ENCODE data around the gene TLX2. TPM values are rescaled to one million over a fixed set of nuclear protein-coding genes. Genes with fewer than 3 reads are reported as not detected.

The TLX2 gene
- total RNA-seq, 1 experiment from 2014 or later = 3.1 TPM

GRCh38 chr2:74503506-74504475, 10.5 kb upstream of the TLX2 start:
- TF ChIP-seq EZH2phosphoT487 (IDR thresholded peaks at IDR 0.05; ENCODE audit: borderline replicate concordance, low read length) = no peak
- TF ChIP-seq, protein P1, sequence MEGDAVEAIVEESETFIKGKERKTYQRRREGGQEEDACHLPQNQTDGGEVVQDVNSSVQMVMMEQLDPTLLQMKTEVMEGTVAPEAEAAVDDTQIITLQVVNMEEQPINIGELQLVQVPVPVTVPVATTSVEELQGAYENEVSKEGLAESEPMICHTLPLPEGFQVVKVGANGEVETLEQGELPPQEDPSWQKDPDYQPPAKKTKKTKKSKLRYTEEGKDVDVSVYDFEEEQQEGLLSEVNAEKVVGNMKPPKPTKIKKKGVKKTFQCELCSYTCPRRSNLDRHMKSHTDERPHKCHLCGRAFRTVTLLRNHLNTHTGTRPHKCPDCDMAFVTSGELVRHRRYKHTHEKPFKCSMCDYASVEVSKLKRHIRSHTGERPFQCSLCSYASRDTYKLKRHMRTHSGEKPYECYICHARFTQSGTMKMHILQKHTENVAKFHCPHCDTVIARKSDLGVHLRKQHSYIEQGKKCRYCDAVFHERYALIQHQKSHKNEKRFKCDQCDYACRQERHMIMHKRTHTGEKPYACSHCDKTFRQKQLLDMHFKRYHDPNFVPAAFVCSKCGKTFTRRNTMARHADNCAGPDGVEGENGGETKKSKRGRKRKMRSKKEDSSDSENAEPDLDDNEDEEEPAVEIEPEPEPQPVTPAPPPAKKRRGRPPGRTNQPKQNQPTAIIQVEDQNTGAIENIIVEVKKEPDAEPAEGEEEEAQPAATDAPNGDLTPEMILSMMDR (conservative IDR thresholded peaks at IDR 0.05; ENCODE audit: low read depth, low read length) = no peak
- no peak for TF ChIP-seq EZH2 (IDR thresholded peaks at IDR 0.05; ENCODE audit: low read length, unreplicated experiment)
- Histone ChIP-seq H3K36me3 (ENCODE audit: low read depth, low read length) (peaks cover 7% of the 10 kb centered on the region), H4K20me1 (ENCODE audit: low read length) (no peaks in the 10 kb centered on the region), H3K9me2 (replicated peaks; ENCODE audit: low read length) (no peaks in the 10 kb centered on the region), H3K4me3 (ENCODE audit: low read length) (no peak overlapping the region), H3K27ac (ENCODE audit: low read length) (no peak overlapping the region), H3K4me1 (ENCODE audit: insufficient read depth, low read length) (peaks cover 24% of the 10 kb centered on the region), H2AFZ (ENCODE audit: low read length) (no peak overlapping the region), H3F3A (ENCODE audit: low read length, unreplicated experiment) (no peaks in the 10 kb centered on the region), H3K9ac (ENCODE audit: low read length) (no peak overlapping the region), H3K9me3 (ENCODE audit: low read length) (no peaks in the 10 kb centered on the region), H3K27me3 (ENCODE audit: low read length) (no peaks in the 10 kb centered on the region), H3K4me2 (ENCODE audit: low read length) (no peak overlapping the region), H3K79me2 (ENCODE audit: low read length) (peaks cover 22% of the 10 kb centered on the region)
- no TSS peak for BruUV-seq (replicated peaks)
- CTCF ChIA-PET = no interaction called here
- POLR2A ChIA-PET (ENCODE audit: unreplicated experiment) = no interaction called here
- no peak for ATAC-seq
- intact Hi-C loops (cut with micrococcal nuclease) = no loop called here
- no peak for DNase-seq

- CTCF ChIA-PET = no interaction called here
- intact Hi-C loops (cut with micrococcal nuclease) = no loop called here
- H2AFZ ChIP-seq (ENCODE audit: low read length) = no peak overlapping the region
- H3K9ac ChIP-seq (ENCODE audit: low read length) = no peak overlapping the region
- no peak for TF ChIP-seq EZH2phosphoT487 (IDR thresholded peaks at IDR 0.05; ENCODE audit: borderline replicate concordance, low read length)
- TF ChIP-seq, protein P1 (conservative IDR thresholded peaks at IDR 0.05; ENCODE audit: low read depth, low read length) = no peak
- peaks cover 22% of the 10 kb centered on the region for H3K79me2 ChIP-seq (ENCODE audit: low read length)
- H4K20me1 ChIP-seq (ENCODE audit: low read length) = no peaks in the 10 kb centered on the region
- no peaks in the 10 kb centered on the region for H3K9me2 ChIP-seq (replicated peaks; ENCODE audit: low read length)
- H3K27me3 ChIP-seq (ENCODE audit: low read length) = no peaks in the 10 kb centered on the region
- H3K9me3 ChIP-seq (ENCODE audit: low read length) = no peaks in the 10 kb centered on the region
- POLR2A ChIA-PET (ENCODE audit: unreplicated experiment) = no interaction called here
- H3F3A ChIP-seq (ENCODE audit: low read length, unreplicated experiment) = no peaks in the 10 kb centered on the region
- peaks cover 7% of the 10 kb centered on the region for H3K36me3 ChIP-seq (ENCODE audit: low read depth, low read length)
- no peak overlapping the region; the same call in 1 of the 2 replicates for H3K4me2 ChIP-seq (ENCODE audit: low read length)
- ATAC-seq = no peak
- DNase-seq = no peak
- BruUV-seq (replicated peaks) = no TSS peak
- no peak overlapping the region for H3K4me3 ChIP-seq (ENCODE audit: low read length)
- H3K27ac ChIP-seq (ENCODE audit: low read length) = no peak overlapping the region
- peaks cover 18% of the 10 kb centered on the region for H3K4me1 ChIP-seq (ENCODE audit: insufficient read depth, low read length)
Measured at GRCh38 chr2:74504591-74504990, 9.7 kb upstream of the TLX2 start.
